Activated CD8-positive, alpha-beta T cell treated with anti-CD3 and anti-CD28 coated beads for 36 hours (primary cell): ENCODE data around the gene UBR2. TPM values are rescaled to one million over a fixed set of nuclear protein-coding genes. Genes with fewer than 3 reads are reported as not detected.

Experiments used
- ATAC-seq: fragments of 200-7000 bp; cut with Tn5 transposase; one replicate; pipeline ENCODE4 v1.10.0; 2021; ENCODE audit warnings: mild to moderate bottlenecking, moderate library complexity
- CTCF ChIA-PET: fragments of 350-600 bp; sonication (Branson Sonifier 250); formaldehyde crosslinking; loops from one replicate; lab custom pipeline; 2021; ENCODE audit warnings: antibody characterized with exemption; lab: Charles Lee
- POLR2A ChIA-PET: fragments of 350-600 bp; sonication (Branson Sonifier 250); formaldehyde crosslinking; loops from one replicate; lab custom pipeline; 2021; ENCODE audit warnings: antibody characterized with exemption; lab: Charles Lee
- DNase-seq: peaks from one replicate; pipeline ENCODE4 v3.0.0-alpha.2; 2020
- H3K27ac Mint-ChIP-seq: one replicate; pipeline ENCODE4 v1.8.0; 2021; ENCODE audit warnings: mild to moderate bottlenecking, mixed read lengths
- H3K27me3 Mint-ChIP-seq: one replicate; pipeline ENCODE4 v1.8.0; 2021; ENCODE audit warnings: mixed read lengths
- H3K36me3 Mint-ChIP-seq: one replicate; pipeline ENCODE4 v1.8.0; 2021; ENCODE audit warnings: low read depth, mixed read lengths
- H3K4me1 Mint-ChIP-seq: one replicate; pipeline ENCODE4 v1.8.0; 2021; ENCODE audit warnings: low read depth, mixed read lengths
- H3K4me3 Mint-ChIP-seq: one replicate; pipeline ENCODE4 v1.8.0; 2021; ENCODE audit warnings: mild to moderate bottlenecking, moderate library complexity, mixed read lengths
- H3K9me3 Mint-ChIP-seq: one replicate; pipeline ENCODE4 v1.8.0; 2021; ENCODE audit warnings: mixed read lengths
- CTCF ChIP-seq: fragments of 200-600 bp; IDR thresholded peaks from one replicate; pipeline ENCODE4 v1.8.0; 2022; ENCODE audit warnings: antibody characterized with exemption, mild to moderate bottlenecking
- intact Hi-C: fragments of 100-400 bp; cut with micrococcal nuclease; formaldehyde crosslinking; loops from one replicate; pipeline ENCODE4 v1.10.0; 2022
- total RNA-seq, 2 experiments: library from RNA; stranded (reverse); gene quantifications; one replicate each; pipeline ENCODE4 v1.2.3, GENCODE V29; 2021

The UBR2 gene
- total RNA-seq, 2 experiments from 2014 or later = 24.5 to 25.8 TPM

DNA sequence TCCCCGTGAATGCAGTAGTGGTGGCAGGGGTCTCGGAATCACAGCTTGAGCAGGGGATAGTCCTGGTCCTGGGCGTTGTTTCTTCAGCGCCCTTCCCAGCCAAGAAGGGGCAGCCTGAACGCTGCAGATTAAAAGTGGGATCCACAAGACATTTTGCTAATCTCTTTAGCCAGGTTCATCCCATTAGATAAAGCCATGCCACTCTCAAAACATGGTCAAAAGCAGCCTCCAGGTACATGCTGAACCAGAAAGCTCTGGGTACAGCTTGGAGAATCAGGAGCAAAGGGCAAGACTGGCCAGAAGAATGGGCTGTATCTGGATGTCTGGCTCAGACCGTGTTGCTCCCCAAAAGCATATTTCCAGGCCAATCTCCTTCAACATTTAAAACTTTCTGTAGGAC, 158.7 kb downstream of the UBR2 start, which contains the start of gene PRPH2:
TSS of gene PRPH2 (minus strand) at position 101 of the 400 bp plus-strand sequence. CDS start 263 bp downstream, outside the sequence.
- peaks cover 15% of the 10 kb centered on the region for H3K4me1 Mint-ChIP-seq
- ChIA-PET POLR2A (interaction anchor here (0.6 to 1.3 kb wide), 2 partner anchors 23 to 39 kb away, joined by 3 read pairs; partner anchors contain the start of gene TBCC), CTCF (interaction anchor here (0.9 kb wide), 1 partner anchor 61 kb away, joined by 3 read pairs; no protein-coding TSS in a partner anchor)
- DNase-seq (no peak), ATAC-seq (no peak)
- intact Hi-C loops = no loop called here
- H3K27me3 Mint-ChIP-seq = no peaks in the 10 kb centered on the region
- no peaks in the 10 kb centered on the region for H3K9me3 Mint-ChIP-seq
- no peak within 1 kb of the TSS for H3K4me3 Mint-ChIP-seq
- H3K27ac Mint-ChIP-seq = no peak within 1 kb of the TSS
- peaks cover 1% of the 10 kb centered on the region for H3K36me3 Mint-ChIP-seq
- TF ChIP-seq CTCF = no peak

DNA sequence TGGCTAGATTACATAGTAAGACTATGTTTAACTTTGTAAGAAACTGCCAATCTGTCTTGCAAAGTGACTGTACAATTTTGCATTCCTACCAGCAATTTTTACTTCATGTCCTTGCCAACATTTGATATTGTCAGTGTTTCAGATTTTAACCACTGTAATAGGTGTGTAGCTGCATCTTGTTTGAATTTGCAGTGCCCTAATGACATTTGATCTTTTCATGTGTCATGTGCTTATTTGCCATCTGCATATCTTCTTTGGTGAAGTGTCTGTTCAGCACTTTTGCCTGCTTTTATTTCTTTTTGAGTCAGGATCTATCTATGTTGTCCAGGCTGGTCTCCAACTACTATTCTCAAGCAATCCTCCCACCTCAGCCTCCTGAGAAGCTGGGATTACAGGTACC, 161.0 kb downstream of the UBR2 start:
- CTCF ChIA-PET = interaction anchor here (2.2 to 3.2 kb wide), 4 partner anchors 10 to 62 kb away, joined by 10 to 89 read pairs (median 21); no protein-coding TSS in a partner anchor
- ATAC-seq = no peak
- intact Hi-C loops = no loop called here
- H3K36me3 Mint-ChIP-seq = peaks cover 2% of the 10 kb centered on the region
- H3K4me1 Mint-ChIP-seq = peaks cover 16% of the 10 kb centered on the region
- POLR2A ChIA-PET = interaction anchor here (1.9 kb wide), 1 partner anchor 58 kb away, joined by 9 read pairs; the partner anchor contains the start of gene BICRAL
- no peak overlapping the region for H3K4me3 Mint-ChIP-seq
- no peak for DNase-seq
- TF ChIP-seq CTCF = no peak
- no peaks in the 10 kb centered on the region for H3K27me3 Mint-ChIP-seq
- H3K9me3 Mint-ChIP-seq = no peaks in the 10 kb centered on the region
- no peak overlapping the region for H3K27ac Mint-ChIP-seq

- no peak for TF ChIP-seq CTCF
- peak overlapping the region; percentile 96 for H3K27ac Mint-ChIP-seq
- no peak for DNase-seq
- intact Hi-C loops = loop anchor here (2.0 kb wide), 1 partner anchor 65 kb away; no protein-coding TSS in a partner anchor
- no peaks in the 10 kb centered on the region for H3K27me3 Mint-ChIP-seq
- CTCF ChIA-PET = interaction anchor here (0.6 to 3.2 kb wide), 48 partner anchors 8 to 664 kb away, joined by 3 to 89 read pairs (median 4); partner anchors contain the start of genes RPL7L1, TBCC and UBR2
- peaks cover 16% of the 10 kb centered on the region for H3K4me1 Mint-ChIP-seq
- no peaks in the 10 kb centered on the region for H3K9me3 Mint-ChIP-seq
- peak overlapping the region; percentile 75 for H3K4me3 Mint-ChIP-seq
- peaks cover 2% of the 10 kb centered on the region for H3K36me3 Mint-ChIP-seq
- POLR2A ChIA-PET = interaction anchor here (0.6 to 1.9 kb wide), 9 partner anchors 28 to 162 kb away, joined by 3 to 9 read pairs (median 5); partner anchors contain the start of genes BICRAL, RPL7L1 and UBR2
- no peak for ATAC-seq
Observed at GRCh38 chr6:42726026-42726425, 162.2 kb downstream of the UBR2 start.

DNA sequence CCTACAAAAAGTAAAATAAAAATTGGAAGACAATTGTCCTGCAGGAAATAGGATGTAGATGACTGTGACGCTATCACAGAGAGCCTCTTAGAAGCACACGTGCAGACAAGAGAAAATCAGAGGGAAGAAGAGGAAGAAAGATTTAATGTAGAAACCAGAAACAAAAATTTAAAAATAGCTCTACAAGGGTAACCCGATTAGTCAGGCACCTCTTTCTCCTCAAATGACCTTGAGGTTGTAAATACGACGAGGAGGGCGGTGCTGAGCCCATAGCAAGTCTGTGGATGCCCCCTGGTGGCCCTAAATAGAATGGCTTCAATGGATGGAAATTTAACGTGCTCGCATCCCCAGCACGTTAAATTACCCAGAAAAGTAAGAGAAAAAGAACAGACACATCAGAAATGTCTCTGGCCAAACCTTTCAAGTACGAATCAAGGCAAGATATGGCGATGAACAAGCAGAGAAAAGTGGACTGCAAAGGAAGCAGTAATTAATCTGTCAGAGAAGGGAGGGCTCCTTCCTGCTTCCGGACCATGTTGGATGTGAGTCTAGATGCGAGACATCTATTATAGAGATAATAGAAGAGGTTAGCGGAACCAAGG, 162.8 kb downstream of the UBR2 start:
- H3K4me3 Mint-ChIP-seq = peak overlapping the region; percentile 75
- TF ChIP-seq CTCF = peak; percentile 94
- peak overlapping the region; percentile 96 for H3K27ac Mint-ChIP-seq
- CTCF ChIA-PET = interaction anchor here (0.7 to 3.2 kb wide), 45 partner anchors 9 to 665 kb away, joined by 3 to 89 read pairs (median 4); partner anchors contain the start of genes RPL7L1, TBCC and UBR2
- peaks cover 2% of the 10 kb centered on the region for H3K36me3 Mint-ChIP-seq
- peak; percentile 98 for ATAC-seq
- peak; percentile 88 for DNase-seq
- POLR2A ChIA-PET = interaction anchor here (0.9 to 1.9 kb wide), 12 partner anchors 16 to 163 kb away, joined by 3 to 10 read pairs (median 5); partner anchors contain the start of genes BICRAL, RPL7L1, TBCC and UBR2
- intact Hi-C loops = loop anchor here (2.0 kb wide), 1 partner anchor 66 kb away; no protein-coding TSS in a partner anchor
- H3K4me1 Mint-ChIP-seq = peaks cover 16% of the 10 kb centered on the region
- no peaks in the 10 kb centered on the region for H3K27me3 Mint-ChIP-seq
- no peaks in the 10 kb centered on the region for H3K9me3 Mint-ChIP-seq
